Adipose tissue (tissue), 3 donors: Measurements from ENCODE around the gene TACSTD2. TPM values are rescaled to one million over a fixed set of nuclear protein-coding genes. Genes with fewer than 3 reads are reported as not detected.
A peak's percentile ranks its signal among the peaks of the same experiment; 100 is the strongest.
"Not testable (repeated sequence)": the region's sequence is repeated elsewhere in the genome, so short reads cannot be mapped to it uniquely, and the experiment has no call there.

Experiments
- H3K27ac ChIP-seq: one replicate; pipeline ENCODE4 v1.5.1; 2013; ENCODE audit warnings: low read depth, low read length
- WGBS, 3 donors: extraction: QIAGEN DNeasy Blood & Tissue Kit; methylation state at CpG; one replicate each; pipeline ENCODE4 v1.1.7; 2013; 5-methylcytosine and 5-hydroxymethylcytosine counted together
- polyA plus RNA-seq, 3 donors: library from polyadenylated mRNA; stranded (reverse); fragments of 200-250 nt; gene quantifications; one replicate each; pipeline ENCODE4 v1.2.3, GENCODE V29; 2013
- donor health status: healthy with polysubstance abuse.
- donor health status: Bipolar disorder and iron deficiency.
- donor health status: healthy.

TACSTD2 gene
- polyA plus RNA-seq, 3 donors = 0.90 to 56.5 (median 3.2) TPM

DNA sequence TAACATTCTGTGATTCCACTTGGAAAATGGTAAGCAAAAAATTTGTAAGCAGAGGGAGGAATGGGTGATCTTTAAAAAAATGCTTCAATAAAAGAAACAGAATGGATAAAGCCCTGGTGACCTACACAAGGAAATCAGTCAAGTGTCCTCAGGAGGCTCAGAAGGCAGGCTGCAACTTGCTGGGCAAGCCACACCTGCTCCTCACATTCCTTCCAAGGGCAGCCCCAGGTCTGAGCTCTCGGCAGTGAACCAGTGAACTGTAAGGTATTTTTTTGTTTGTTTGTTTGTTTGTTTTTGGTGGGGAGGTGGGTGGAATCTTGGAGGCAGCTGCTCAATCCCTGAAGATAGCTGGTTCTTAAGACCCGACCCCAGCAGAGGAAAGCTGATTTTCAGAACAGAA, 4.4 kb downstream of the TACSTD2 start:
- 37 to 79% (median 54%) methylated on average over 2 of the region's 2 CpGs for WGBS, 3 donors
- no peak overlapping the region for H3K27ac ChIP-seq

DNA sequence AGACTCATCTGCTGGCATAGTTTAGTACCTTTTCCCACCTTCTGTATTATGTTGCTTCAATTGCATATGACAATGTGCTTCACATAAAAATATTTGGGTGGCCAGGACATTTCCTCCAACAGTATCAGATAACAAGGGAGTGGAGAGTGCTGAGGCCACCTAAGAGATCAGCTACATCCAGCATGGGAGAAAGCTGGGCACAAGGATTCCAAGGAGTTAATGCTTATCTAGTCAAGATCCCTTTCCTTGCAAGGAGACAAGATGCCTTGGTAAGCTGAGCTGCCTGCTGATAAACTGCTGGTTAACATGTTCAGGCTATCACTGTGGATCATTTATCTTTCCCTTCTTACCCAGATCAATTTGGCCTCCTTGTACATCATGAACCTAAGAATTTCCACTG, 5.4 kb downstream of the TACSTD2 start:
- no peak overlapping the region for H3K27ac ChIP-seq

DNA sequence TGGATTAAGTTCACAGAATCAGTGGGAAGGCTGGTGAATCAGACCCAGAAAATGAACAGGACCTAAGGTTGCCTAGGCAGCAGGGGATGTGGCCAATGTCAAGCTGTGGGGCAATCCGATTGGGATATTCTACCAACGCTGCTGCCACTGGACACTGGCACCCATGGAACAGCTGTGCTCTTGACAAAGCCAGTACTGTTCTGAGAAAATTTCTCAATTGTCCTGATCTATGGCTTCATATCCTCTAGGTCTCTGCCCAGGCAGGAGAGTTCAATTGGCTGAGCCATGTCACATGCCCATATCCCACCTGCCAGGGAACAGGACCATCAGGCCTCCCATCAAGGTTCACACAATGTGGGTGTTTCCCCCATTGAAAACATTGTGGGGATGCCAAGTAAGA, 6.2 kb downstream of the TACSTD2 start:
- H3K27ac ChIP-seq = no peak overlapping the region
- WGBS, 3 donors = 63 to 92% (median 64%) methylated on average over 2 of the region's 2 CpGs

DNA sequence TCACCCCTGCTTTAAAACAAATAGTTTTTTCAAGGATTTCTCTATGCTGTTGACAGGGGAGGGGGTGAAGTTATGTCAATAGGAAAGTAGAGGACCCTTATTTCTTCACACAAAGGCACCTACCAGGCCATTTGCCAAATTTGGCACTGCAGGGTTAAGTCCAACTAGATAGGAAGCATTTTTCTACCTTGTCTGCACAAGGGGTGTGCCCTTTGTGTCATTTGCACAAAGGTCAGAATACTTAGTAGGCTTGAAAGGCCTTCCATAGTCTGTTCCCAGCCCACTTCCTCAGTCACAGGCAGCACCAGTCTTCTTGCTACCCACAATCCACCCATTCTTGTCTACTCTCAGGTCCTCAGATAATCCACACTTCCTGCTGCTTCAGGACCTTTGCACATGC, 7.0 kb downstream of the TACSTD2 start:
- H3K27ac ChIP-seq = no peak overlapping the region

DNA sequence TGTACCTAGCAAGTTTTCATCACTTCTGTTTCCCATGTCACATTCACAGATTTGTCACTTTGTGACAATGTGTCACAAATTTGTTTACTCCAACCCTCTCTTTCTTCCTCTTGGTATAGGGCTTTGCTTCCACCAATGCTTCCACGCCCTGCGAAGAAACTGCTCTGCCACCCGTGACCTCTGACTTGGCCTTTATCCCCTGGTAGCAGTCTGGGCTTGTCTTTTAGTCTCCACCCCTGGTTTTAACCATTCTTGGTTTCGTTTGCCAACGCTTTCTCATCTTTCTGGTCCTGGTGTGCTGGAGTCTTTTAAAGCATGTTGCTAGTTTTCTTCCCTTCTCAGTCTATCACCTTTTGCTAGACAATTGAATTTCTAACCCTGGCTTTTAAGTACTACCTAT, 8.1 kb downstream of the TACSTD2 start:
- WGBS, 3 donors = 72 to 87% (median 85%) methylated on average over 5 of the region's 5 CpGs

DNA sequence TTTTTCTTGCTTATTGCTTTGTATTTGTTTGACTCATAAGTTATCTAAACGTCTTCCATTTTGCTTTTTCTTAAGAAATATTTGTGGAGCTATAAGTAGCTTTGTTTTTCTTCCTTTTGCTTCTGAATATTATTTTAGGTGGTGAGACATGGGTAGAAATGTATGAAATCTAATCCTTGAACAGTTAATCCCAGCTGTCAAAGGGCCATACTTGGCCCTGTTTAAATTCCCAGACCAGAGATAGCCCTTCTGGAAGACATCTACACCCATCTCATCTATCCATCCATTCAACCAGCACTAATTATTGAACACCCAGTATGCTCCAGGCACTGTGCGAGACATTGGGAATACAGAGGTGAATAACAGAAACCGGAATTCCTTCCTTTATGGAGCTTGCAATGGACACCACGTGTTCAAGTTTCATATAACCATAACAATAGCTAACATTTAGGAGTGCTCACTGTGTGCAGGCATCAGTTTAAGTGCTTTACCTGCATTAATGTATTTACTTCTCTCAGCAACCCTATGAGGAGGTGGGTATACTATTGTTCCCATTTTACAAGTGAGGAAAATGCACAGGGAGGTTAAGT, 8.7 kb downstream of the TACSTD2 start:
- 76 to 86% (median 78%) methylated on average over 4 of the region's 4 CpGs for WGBS, 3 donors
- H3K27ac ChIP-seq = no peak overlapping the region

More for the DNA sequence above, 8.1 kb downstream of the TACSTD2 start:
- no peak overlapping the region for H3K27ac ChIP-seq

DNA sequence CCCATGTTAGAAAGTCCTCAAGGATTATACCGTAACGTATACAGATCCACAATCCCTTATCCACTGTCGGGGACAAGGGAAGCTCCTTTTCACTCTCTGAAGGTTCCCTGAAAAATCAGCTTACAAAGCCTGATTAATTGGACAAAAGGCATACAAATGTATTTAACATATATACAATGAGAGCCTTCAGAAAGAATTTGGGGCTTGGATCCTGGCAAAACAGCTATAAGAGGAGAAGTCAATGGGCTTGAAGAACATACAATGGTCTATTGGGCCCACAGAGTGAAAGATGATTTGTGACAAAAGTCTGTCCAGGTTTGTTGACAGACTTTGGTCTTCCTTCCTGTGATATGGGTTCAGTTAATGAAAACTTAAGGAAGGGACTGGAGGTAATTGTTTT, 10.7 kb downstream of the TACSTD2 start:
- no peak overlapping the region for H3K27ac ChIP-seq
- WGBS, 3 donors = 77 to 97% (median 82%) methylated on average over 3 of the region's 3 CpGs

DNA sequence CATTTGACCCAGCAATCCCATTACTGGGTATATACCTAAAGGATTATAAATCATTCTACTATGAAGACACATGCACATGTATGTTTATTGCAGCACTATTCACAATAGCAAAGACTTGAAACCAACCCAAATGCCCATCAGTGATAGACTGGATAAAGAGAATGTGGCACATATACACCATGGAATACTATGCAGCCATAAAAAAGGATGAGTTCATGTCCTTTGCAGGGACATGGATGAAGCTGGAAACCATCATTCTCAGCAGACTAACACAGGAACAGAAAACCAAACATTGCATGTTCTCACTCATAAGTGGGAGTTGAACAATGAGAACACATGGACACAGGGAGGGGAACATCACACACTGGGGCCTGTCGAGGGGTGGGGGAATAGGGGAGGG, 13.3 kb downstream of the TACSTD2 start:
- WGBS, 3 donors = 91 to 100% methylated on average over 1 of the region's 1 CpG; no CpG with 5 or more reads in 1 of the 3 donors
- not testable (repeated sequence) for H3K27ac ChIP-seq

DNA sequence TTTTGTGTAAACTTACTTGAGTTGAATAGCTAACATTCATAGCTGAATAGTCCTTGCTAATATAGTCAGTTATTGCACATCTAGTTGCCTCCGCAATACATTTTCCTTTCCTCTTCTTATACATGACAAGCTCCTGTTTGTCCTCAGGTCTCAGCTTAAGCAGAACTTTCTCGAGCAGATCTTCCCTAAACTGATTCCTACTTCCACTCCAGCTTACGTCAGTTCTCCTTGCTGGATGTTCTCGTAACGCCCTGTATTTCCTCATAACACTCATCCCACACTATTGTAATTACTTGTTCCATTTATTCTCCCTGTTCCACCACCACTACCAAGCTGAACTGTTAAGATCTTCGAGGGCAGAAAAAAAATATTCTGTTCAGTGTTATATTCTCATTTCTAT, 15.4 kb downstream of the TACSTD2 start:
- WGBS, 3 donors = 57 to 80% (median 57%) methylated on average over 6 of the region's 6 CpGs
- H3K27ac ChIP-seq = no peak overlapping the region

DNA sequence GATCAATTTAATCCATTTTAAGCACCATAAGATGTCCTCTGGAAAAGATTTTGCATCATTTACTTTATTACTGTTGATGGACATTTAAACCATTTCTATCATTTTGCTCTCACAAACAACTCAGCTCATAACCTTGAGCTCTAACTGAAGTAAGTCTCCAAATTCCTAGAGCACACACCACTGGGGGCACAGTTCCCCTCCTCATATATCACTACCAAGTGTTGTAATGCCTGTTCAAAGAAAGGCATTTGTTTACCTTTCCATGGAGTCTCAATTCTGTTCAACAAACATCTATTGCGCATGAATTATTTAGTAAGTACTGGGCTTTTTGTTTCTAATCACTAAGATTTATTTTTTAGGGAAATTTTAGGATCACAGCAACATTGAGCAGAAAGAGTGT, 21.7 kb downstream of the TACSTD2 start:
- 71 to 100% (median 96%) methylated on average over 1 of the region's 1 CpG for WGBS, 3 donors
- H3K27ac ChIP-seq = no peak overlapping the region

DNA sequence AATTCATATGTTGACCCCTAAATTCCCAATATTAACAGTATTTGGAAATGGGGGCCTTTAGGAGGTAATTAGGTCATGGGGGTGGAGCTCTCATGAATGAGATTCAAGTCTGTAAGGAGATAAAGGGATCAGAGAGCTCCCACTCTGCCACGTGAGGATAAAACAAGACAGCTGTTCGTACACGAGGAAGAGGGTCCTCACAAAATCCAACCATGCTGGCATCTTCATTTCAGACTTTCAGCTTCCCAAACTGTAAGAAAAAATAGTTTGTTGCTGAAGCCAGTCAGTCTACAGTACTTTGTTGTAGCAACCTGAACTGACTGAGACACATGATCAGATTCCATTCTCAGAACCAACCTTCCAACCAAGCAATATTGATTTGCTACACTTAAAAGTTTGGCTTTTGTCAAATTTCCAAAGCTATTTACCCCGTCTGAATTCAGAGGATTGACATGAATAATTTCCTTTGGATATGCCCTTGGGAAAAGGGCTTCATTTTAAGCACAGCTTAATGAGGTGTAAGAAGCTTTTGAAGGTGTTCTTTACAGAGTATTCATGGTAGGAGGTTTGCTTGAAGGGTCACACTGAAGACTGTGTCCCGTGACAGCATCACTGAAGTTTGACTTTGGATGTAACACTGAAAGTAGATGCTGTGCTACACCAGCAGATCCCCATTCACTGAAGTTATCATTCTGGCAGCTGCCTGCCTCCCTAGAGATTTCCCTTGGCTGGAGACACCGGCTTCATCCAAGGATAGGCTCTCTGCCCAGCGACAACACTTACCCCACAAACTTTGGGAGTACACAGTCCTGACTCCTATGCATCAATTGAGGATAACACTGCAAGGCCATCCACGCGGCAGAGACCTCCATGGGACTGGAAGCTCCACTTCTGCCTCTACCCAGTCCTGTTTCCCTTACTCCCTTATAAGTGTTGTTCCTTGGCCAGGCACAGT, 25.6 kb downstream of the TACSTD2 start:
- no peak overlapping the region for H3K27ac ChIP-seq
- WGBS, 3 donors = 64 to 71% (median 67%) methylated on average over 9 of the region's 9 CpGs

DNA sequence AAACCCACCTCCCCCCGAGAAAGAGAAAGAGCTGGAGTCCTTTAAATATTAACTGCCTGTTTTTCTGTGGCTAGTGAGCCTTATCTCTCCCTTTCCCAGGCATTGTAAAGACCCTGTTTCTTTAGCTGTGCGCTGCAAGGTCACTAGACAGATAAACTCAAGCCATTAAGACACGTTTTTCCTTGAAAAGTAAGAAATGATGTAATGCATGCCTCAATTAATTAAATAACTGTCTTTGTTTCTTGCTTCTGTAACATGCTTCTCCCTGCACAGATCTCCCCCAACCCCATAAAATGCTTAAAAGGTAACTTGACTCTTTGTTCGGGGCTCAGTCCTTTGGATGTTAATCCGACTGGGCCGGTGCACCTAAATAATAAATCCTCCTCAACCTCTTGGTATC, 27.8 kb downstream of the TACSTD2 start:
- 20 to 59% (median 54%) methylated on average over 6 of the region's 6 CpGs for WGBS, 3 donors
- not testable (repeated sequence) for H3K27ac ChIP-seq

DNA sequence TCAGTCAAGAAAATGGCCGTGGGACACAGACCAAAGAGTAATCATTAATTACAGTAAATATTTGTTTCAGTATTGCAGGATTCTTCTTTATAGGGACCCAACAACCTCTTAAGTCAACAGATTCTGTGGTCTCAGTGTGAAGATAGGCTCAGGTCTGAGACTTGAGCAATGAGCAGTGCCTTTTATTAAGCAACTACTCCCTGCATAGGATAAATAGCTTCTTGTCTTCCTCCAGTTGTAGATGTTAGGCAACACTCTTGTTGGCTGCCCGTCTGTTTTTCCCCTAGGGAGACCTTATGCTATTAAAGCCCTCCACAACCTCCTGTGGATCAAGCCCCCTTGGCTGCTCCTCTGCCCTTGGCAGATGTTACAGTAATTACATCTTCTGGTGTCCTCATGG, 28.7 kb downstream of the TACSTD2 start:
- H3K27ac ChIP-seq = no peak overlapping the region
- WGBS, 3 donors = 63 to 76% (median 65%) methylated on average over 2 of the region's 2 CpGs

DNA sequence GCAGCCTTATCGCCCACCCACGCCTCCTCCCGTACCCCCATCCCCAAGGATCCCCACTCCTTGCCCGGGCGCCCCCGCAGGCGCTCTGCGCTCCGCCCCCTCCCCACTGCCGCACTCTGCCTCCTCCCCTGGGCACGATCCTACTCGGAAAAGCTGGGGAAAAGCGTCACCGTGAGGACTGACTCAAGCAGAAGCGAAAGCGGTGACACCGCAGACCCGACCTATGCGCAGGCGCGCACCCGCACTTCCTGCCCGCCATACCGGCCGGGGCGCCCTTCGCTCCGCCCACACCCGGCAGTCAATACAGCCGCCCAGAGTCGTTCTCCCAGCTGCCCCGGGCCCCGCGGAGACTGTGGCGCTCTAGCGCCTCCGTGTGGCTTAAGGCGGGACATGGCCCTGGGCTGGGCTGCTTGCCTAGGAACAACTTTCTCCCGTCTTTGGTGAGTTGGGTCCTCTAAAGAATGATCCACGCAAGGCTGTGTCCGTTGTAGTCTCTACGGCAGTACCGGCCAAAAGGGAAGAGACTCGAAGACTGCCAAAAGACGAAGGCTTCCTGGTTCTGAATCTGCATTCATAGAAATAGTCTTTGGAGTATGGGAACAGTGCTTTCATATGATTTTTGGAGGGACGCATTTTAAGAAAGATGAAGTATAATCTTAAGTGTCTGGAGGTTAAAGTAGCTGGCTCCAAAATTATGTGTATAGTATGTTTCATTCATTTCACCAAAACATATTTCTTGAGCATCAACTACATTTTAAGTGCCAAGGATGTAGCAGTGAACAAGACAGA, 30.3 kb downstream of the TACSTD2 start, which contains the start of gene OMA1:
Gene OMA1 (minus strand): TSS at position 207 of the 789 bp plus-strand sequence. CDS start 7,432 bp downstream, outside the sequence.
- 1 to 2% (median 1%) methylated on average over 35 to 46 of the region's 46 CpGs for WGBS, 3 donors
- peak within 1 kb of the TSS; percentile 84 for H3K27ac ChIP-seq

DNA sequence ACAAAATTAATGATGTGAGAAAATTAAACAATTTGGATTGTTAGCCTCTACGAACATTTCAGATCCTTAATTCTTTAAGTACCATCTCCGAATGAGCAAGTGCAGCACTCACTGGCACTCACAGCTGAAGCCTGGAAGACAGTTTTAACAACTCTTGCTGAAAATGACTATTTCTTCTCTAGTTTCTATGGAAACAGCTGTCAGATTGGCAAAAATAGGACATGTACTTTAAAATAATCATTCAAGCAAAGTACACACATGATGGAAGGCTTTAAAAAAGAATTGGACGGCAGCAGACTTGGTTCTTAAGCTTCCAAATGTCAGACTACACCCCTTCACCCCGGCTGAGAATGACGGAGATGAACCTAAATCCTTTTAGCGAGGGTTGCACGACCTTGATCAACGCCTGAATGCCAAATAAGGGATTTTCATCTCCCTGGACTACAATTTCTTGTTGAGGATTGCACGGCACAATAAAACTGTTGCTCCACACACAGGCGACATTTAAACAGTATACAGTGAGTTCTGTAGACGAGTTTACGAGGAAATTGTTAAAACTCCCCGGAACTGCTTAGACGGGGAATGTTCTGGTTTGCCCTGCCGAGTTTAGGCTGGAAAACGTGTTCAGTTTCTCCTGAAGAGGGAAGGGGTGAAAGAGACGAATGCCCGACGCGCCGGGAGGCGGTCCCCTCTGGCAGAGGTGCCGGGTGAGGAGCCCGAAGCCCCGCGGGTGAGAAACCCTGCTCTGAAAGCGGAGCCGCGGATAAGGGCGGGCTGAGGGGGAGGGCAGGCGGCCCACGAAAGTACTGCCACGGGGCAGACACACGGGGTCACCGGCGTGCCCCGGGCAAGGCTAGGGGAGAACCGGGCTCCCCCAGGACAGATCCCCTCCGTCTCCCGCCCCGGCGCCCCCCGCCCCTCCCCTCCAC, 31.2 kb downstream of the TACSTD2 start:
- H3K27ac ChIP-seq = peak overlapping the region; percentile 84
- 0 to 2% (median 0%) methylated on average over 36 to 43 of the region's 43 CpGs for WGBS, 3 donors

DNA sequence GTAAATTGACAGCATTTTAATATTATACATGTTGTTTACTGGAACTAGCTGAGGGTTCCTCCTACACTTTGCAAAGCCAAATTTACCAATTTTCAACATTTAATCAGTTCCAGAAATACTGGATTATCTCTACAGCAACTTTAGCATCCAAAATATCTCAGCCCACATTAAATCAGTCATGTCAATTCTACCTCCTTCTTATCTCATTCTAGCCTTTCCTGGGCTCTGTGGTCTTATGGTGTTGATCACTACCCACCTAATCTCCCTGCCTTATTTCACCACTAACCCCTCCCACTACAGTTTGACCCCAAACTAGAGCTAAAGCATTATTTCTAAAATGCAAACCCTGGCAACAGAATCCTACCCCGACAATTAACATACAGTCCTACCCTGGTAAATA, 33.8 kb downstream of the TACSTD2 start:
- no peak overlapping the region for H3K27ac ChIP-seq
- 63 to 93% (median 89%) methylated on average over 1 of the region's 1 CpG for WGBS, 3 donors

DNA sequence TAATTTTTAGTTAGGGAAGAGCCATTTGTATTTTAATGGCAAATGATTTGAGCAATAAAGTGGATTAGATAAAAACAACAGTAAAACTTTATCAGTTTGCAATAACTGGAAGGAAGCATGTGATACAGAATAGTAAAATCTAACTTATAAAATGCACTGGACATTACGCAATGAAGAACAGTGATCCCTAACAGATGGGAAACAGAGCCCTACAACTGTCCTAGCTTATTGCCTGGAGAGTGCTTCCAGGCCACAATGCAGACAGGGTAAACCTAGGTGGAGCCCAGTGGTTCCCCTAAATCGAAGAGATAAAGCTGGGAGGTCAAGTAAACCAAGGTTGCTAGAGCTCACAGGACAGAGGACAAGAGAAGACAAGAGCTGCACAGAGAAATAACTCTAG, 37.5 kb downstream of the TACSTD2 start:
- WGBS, 3 donors = 47 to 76% (median 66%) methylated on average over 2 of the region's 2 CpGs
- H3K27ac ChIP-seq = no peak overlapping the region

DNA sequence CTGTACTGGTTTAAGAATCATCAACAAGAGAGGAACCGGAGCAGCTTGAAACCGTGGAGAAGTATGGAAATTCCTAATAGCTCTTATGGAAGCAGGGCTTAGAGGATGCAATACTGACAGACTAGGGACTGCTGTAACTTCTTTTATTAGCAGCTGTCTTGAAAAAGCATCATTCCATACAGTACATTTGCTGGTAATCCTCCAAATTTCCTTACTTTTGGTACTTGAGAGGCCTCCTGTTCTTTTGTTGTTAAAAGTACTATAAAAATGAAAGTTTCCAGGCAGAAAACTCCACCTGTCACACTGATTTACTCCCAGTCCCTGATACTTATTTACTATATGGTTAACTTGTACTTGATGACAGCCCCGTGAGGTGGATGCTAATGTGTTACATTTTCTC, 38.2 kb downstream of the TACSTD2 start:
- WGBS, 3 donors = 91 to 94% (median 92%) methylated on average over 3 of the region's 3 CpGs
- H3K27ac ChIP-seq = no peak overlapping the region
